ELR (cell line): ENCODE results near the gene GAK.
"Not testable (repeated sequence)": the region's sequence is repeated elsewhere in the genome, so short reads cannot be mapped to it uniquely, and the experiment has no call there.

Source experiments
- DNase-seq: peaks from one replicate; pipeline ENCODE4 v3.0.0-alpha.2; 2015; ENCODE audit warnings: low read depth

The GAK gene

GRCh38 chr4:952881-953573 is 20.9 kb upstream of the GAK start:
- DNase-seq = no peak

GRCh38 chr4:951594-952468 is 19.7 kb upstream of the GAK start:
- no peak for DNase-seq

GRCh38 chr4:951186-951585 is 19.1 kb upstream of the GAK start:
- DNase-seq = no peak

- no peak for DNase-seq
These were observed 18.3 kb upstream of the GAK start for GRCh38 chr4:950136-951020.

GRCh38 chr4:949656-950055 is 17.5 kb upstream of the GAK start:
- DNase-seq = no peak

- no peak for DNase-seq
These were observed 16.8 kb upstream of the GAK start for GRCh38 chr4:948936-949300.

GRCh38 chr4:948101-948935 is 16.2 kb upstream of the GAK start:
- DNase-seq = no peak

GRCh38 chr4:947491-947971 is 15.4 kb upstream of the GAK start:
- no peak for DNase-seq

GRCh38 chr4:946517-947471 is 14.7 kb upstream of the GAK start:
- DNase-seq = no peak

GRCh38 chr4:946103-946450 is 14.0 kb upstream of the GAK start:
- no peak for DNase-seq

- no peak for DNase-seq
These were observed 13.4 kb upstream of the GAK start for GRCh38 chr4:945274-946102.

- DNase-seq = not testable (repeated sequence)
These were observed 7.4 kb upstream of the GAK start for GRCh38 chr4:939508-939907.

GRCh38 chr4:932713-933070 is 576 bp upstream of the GAK start:
- DNase-seq = peak; percentile 41

GRCh38 chr4:931194-931959 is 739 bp downstream of the GAK start:
- DNase-seq = peak; percentile 86

GRCh38 chr4:930827-931193 is 1.3 kb downstream of the GAK start:
- DNase-seq = no peak

GRCh38 chr4:930028-930551 is 2.0 kb downstream of the GAK start:
- DNase-seq = no peak

- no peak for DNase-seq
These were observed 2.9 kb downstream of the GAK start for GRCh38 chr4:929096-929765.

- DNase-seq = peak; percentile 14
These were observed 4.5 kb downstream of the GAK start for GRCh38 chr4:927566-927965.
